Measurements from ENCODE around the gene RAPGEF4.

GRCh38 chr2:172878260-172878659 is 142.6 kb downstream of the RAPGEF4 start:
- no peak for TF ChIP-seq CTCF (IDR thresholded peaks at IDR 0.05; ENCODE audit: low read depth, low read length, poor library complexity, severe bottlenecking)
- TF ChIP-seq EZH2phosphoT487 (IDR thresholded peaks at IDR 0.05; ENCODE audit: borderline replicate concordance, low read length) = no peak
